H7 (cell line): Measurements from ENCODE around the gene COG4. TPM values are rescaled to one million over a fixed set of nuclear protein-coding genes. Genes with fewer than 3 reads are reported as not detected.

Experiments used
- DNase-seq: peaks from one replicate; pipeline ENCODE4 v3.0.0; 2012
- H3K27me3 ChIP-seq: 2 replicates; pipeline ENCODE4 v1.6.0; 2011; ENCODE audit warnings: mild to moderate bottlenecking, low read length; ENCODE audit not compliant: control insufficient read depth, insufficient read depth
- H3K36me3 ChIP-seq: replicated peaks from 2 replicates; pipeline ENCODE4 v1.5.1; 2011; ENCODE audit warnings: low read length; ENCODE audit not compliant: control insufficient read depth, insufficient read depth
- H3K4me3 ChIP-seq: 2 replicates; pipeline ENCODE4 v1.5.1; 2011; ENCODE audit warnings: low read depth, mild to moderate bottlenecking, control low read depth, low read length, moderate library complexity; ENCODE audit not compliant: insufficient read depth
- total RNA-seq: library from RNA; depleted of rRNA; stranded (reverse); fragments of >200 nt; shearing (Covaris generic); gene quantifications from 2 replicates; pipeline ENCODE4 v1.2.3, GENCODE V29; 2014

Gene COG4
- total RNA-seq, 1 experiment from 2014 or later: 78.7 TPM

DNA sequence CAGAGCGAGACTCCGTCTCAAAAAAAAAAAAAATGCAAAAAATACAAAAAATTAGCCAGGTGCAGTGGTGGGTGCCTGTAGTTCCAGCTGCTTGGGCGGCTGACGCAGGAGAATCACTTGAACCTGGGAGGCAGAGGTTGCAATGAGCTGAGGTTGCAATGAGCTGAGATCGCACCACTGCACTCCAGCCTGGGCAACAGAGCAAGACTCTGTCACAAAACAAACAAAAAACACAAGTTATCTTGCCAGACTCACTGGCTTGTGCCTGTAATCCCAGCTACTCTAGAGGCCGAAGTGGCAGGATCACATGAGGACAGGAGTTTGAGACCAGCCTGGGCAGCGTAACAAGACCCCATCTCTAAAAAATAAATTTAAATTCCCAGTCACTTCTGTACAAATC is 81.0 kb downstream of the COG4 start:
- no peaks in the 10 kb centered on the region for H3K27me3 ChIP-seq
- DNase-seq: no peak

DNA sequence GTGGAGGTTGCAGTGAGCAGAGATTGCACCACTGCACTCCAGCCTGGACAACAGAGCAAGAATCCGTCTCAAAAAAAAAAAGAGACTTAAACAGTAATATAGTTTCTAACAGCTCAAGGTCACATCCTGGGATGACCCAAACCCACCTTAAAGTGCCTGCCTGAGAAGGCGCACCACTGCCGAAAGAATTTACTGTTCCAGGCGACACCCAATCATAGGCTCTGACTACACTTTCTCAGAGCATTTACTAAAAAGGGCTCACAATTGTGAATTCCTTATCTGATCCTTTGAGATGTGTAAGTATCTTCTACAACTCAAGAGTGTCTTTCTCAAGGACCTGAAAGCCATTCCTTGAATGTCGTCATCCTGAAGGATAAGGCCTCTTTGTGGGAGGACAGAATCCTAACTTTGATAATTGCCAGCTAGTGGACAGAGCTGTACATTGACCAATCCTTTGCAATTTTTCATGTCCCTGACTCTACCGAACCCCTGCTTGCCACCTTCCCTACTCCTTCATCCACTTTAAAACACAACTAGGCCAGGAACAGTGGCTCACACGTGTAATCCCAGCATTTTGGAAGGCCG is 81.9 kb downstream of the COG4 start:
- Histone ChIP-seq H3K36me3 (no peaks in the 10 kb centered on the region), H3K4me3 (no peak overlapping the region), H3K27me3 (no peaks in the 10 kb centered on the region)
- no peak for DNase-seq

More for the DNA sequence above, 81.0 kb downstream of the COG4 start:
- Histone ChIP-seq H3K4me3 (no peak overlapping the region), H3K36me3 (no peaks in the 10 kb centered on the region)

DNA sequence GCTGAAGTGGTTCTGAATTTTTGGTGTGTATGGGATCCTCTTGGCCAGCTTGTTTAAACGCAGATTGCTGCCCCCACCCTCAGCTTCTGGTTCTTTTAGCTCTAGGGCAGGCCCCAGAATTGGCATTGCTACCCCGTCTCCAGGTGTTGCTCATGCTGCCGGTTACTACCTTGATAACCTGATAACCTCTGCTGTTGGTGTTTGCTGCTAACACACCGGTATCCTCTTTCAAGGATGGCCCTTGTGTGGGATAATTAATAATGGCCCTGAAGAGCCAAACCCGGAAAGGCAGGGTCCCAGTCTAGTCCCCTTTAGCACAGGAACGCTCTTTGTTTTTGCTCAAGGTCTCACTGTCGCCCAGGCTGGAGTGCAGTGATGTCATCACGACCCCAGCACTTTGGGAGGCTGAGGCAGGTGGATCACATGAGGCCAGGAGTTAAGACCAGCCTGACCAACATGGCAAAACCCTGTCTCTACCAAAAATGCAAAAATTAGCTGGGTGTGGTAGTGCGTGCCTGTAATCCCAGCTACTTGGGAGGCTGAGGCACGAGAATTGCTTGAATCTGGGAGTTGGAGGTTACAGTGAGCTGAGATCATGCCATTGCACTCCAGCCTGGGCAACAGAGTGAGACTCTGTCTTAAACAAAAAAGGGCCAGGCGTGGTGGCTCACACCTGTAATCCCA is 83.2 kb downstream of the COG4 start:
- Histone ChIP-seq H3K4me3 (no peak overlapping the region; the same call in 1 of the 2 replicates), H3K27me3 (no peaks in the 10 kb centered on the region), H3K36me3 (no peaks in the 10 kb centered on the region)
- peak; percentile 27 for DNase-seq

DNA sequence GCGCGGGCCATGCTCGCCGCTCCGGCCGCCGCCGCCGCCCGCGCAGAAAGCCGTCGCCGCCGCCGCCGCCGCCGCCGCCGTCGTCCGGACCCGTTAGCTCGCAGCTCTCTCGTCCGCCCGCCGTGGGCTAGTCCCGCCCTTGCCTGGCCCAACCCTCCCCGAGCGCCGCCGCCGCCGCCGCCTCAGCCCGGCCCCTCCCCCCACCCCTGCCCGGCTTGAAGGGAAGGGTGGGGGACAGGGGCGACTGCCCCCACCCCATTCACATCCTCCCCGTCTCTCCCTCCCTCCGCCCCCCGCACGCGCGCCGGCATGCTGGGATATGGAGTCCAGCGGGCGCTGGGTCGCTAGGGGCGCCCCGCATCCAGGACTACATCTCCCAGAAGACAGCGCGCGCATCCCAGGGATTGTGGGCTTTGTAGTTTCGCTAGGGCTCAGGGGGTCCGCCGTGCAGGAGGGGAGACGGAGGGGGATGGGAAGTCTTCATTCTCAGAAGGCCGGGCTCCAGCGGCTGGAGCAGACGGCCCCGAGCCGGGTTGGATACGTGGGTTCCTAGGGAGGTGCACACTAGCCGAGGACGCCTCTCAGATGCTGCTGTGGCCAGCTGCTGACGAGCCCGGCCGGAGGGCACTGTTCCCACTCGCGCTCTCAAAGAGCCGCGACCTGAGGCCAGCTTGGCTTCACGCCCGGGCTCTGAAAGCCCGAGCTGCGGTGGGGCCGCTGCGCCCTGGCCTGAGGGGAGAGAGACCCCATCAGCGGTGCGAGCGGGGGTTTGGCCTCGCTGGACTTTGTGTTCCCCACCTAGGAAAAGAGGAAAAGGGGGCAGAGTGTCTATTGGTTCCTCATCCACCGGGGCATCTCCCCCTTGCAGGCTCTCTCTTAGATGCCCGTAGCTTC is 84.1 kb downstream of the COG4 start, which contains the start of gene ST3GAL2:
TSS of gene ST3GAL2 (minus strand) at position 132 of the 894 bp plus-strand sequence. CDS start 40,570 bp downstream, outside the sequence.
- H3K27me3 ChIP-seq: no peaks in the 10 kb centered on the region
- DNase-seq: peak; percentile 99
- peak within 1 kb of the TSS; percentile 75 for H3K4me3 ChIP-seq
- H3K36me3 ChIP-seq: peaks cover 6% of the 10 kb centered on the region

DNA sequence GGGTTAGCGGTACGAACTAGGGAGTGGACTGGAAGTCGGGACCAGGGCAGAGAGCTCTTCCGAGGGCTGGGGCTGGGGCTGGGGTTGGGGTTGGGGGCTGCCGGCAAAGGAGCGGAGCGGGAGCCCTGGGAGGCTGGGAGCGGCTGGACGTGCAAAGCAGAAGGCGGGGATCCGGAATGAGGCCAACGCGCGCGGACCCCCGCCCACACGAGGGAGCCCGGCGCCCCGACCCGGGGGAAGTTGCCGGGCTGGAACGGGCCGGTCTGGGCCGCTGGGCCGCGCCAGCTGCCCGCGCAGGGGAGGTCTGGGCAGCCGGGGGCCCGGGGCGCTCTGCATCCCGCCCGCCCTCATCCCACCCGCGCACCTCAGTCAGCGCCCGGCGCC is 84.8 kb downstream of the COG4 start:
- no peak for DNase-seq

DNA sequence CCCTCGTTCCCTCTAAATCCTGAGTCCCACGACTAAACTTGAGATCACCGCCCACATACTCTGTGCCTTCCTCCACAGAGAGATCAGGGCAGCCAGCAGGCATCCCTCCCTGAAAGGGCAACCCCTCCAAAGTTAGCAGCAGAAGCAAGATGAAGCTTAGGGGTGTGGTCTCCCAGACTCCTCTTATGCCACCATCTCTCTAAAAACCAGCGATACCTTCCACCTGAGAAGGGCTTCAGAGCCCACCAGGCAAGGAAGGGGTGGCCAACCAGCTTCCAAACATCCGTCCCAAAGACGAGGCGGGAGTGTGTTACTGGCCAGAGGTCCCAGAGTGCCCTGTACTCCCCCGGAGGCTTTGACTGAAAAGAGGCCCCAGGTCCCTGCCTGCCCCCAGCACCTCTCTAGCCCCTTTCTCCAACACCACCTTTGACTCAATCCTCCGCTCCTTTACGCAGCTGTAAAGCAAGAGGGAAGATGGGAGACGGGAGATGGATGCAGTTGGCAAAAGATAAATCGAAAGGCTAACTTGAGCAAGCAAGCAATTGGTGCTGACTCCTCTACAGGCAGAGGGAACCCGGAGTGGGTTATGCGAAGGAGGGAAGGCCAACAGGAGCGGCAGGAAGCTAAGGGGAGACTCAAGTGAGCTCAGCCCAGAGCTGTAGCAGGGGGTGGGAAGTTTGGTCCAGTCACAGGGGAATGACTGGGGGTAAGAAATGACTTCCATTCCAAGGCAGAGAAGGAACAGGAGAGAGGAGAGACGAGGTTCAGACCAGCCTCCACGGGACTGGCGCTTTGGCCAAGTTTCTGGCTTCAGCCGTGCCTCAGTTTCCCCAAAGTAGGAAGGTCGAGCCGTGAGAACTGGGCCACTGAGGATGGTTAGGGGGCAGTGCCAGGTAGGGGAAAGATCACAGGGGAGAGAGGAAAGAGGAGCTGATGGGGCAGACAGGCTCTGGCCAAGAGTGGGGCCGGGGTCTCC is 85.5 kb downstream of the COG4 start:
- Histone ChIP-seq H3K36me3 (peaks cover 6% of the 10 kb centered on the region), H3K27me3 (no peaks in the 10 kb centered on the region), H3K4me3 (peak overlapping the region; percentile 63)
- peak; percentile 51 for DNase-seq

More for the DNA sequence above, 84.8 kb downstream of the COG4 start:
- H3K36me3 ChIP-seq: peaks cover 6% of the 10 kb centered on the region
- no peaks in the 10 kb centered on the region for H3K27me3 ChIP-seq
- peak overlapping the region; percentile 63 for H3K4me3 ChIP-seq

DNA sequence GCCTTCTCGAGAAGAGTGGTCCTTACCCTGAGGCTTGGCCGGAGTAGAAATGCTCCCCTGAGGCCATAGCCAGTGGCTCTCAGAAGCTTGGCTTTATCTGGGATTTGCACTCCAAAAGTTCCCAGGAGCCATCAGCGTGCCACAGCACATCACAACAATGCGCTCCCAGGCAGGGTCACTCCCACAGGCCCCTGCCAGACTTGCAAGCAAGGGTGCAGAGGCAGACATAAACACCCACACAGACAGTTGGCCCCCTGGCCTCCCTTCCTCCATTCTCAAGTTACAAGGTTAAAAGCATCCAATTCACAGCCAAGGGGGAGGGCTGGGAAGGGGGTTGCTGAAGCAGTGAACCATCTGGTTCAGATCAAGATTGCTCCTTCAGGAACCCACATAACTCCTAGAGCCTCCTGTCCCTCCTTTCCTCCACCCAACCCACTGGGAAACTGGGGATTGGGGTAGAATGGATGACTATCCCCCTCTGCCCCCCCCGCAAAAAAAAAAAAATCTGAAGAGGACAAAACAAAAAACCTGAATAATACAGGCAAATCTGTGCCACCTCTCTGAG is 86.3 kb downstream of the COG4 start:
- H3K4me3 ChIP-seq: peak overlapping the region; percentile 63
- peaks cover 6% of the 10 kb centered on the region for H3K36me3 ChIP-seq
- DNase-seq: peak; percentile 72
- H3K27me3 ChIP-seq: no peaks in the 10 kb centered on the region

DNA sequence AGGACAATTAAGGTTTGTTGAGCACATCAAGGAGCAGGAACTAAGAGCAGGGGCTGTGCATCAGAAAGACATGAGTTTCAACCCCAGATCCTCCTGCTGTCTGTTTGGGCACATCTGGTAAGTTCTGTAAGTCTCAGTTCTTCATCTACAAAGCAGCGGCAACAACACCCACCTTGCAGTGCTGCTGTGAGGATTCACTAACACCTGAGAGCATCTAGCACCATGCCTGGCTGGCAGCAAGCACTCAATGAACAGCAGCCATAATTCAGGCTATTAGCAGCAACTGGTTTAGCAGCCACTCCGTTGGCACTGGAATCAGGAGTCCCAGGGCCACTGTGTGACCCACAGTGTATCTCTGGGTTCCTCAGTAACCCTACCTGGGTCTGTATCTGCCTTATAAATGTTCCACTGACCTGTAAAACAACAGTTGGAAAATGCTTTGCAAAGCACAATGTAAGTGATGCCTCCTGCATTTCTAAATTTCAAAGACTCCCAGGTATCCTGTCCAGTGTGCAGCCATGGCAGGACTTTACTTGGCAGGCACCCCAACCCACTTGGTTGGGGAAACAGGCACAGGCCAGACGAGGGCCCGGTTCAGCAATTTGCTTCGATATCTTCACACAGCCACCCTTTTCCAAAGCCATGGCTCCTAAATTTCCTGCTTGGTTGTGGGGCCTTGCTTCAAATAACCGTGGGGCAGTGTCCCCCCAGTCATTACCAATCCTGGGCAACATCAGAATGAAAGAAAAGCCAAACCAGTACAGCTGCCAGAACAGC is 88.7 kb downstream of the COG4 start:
- no peak overlapping the region for H3K4me3 ChIP-seq
- no peaks in the 10 kb centered on the region for H3K27me3 ChIP-seq
- peaks cover 6% of the 10 kb centered on the region for H3K36me3 ChIP-seq
- no peak for DNase-seq

DNA sequence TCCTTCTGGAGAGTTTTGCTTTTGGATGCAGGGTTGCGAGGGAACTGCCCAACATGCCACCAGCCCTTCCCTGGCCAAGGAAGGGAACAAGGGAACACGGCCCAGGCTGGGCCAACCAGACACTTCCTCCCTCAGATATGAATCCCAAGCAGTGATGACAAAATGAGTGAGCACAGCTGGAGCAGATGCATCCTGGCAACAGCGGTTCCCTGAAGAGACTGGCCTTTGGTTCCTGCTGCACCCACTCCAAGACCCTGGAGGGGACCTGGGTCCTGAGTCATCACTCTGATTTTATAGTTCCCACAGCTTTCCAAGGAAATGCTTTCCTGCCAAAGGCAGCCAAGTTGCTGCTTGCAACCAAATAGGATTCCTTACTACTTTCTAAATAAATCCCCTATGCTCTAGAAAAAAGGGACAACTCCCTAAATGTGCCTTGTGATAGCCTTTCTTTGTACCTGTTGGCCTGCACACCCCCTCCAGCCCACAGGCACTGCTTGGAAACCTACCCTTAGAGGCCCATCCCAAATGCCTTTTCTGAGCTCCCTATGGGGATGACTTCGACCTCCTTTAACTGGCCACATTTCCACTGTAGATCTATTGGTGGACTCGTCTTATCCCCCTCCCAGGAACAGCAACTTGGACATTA is 89.8 kb downstream of the COG4 start:
- no peak overlapping the region for H3K4me3 ChIP-seq
- H3K27me3 ChIP-seq: no peaks in the 10 kb centered on the region
- DNase-seq: no peak
- peaks cover 6% of the 10 kb centered on the region for H3K36me3 ChIP-seq

DNA sequence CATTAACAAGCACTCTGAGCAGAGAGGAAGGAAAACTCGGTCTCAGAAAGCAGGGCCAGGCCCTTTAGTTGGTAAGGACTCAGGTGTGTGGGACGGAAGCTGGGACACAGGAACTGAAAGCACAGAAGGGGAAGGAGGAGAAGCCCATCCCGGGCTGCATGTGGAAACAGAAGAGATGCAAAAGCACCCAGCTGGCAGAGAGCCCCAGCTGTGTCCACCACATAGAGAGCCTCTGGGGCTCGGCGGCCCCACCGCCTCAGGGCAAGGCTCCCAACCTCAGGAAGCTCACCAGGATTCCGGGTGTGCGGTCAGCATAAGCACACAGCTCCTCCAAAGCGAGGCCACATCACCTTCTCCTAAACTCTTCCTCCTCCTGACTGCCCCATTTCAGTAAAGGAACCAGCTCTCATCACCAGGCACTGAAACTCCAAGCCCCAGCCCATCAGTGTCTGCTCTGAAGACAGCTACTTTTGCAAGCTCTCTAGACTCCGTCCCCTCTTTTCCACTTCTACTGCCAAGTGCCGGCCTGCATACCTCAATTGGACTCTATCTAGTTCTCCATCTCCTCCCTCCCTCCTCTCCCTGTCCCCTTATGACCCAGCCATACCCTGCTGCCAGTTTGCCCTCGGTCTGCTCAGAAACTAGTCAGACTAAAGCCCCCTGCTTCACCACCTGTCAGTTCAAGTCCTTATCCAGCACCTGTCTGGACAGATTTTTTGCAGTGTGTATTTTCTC is 90.5 kb downstream of the COG4 start:
- peaks cover 6% of the 10 kb centered on the region for H3K36me3 ChIP-seq
- no peaks in the 10 kb centered on the region for H3K27me3 ChIP-seq
- no peak overlapping the region for H3K4me3 ChIP-seq
- peak; percentile 44 for DNase-seq

DNA sequence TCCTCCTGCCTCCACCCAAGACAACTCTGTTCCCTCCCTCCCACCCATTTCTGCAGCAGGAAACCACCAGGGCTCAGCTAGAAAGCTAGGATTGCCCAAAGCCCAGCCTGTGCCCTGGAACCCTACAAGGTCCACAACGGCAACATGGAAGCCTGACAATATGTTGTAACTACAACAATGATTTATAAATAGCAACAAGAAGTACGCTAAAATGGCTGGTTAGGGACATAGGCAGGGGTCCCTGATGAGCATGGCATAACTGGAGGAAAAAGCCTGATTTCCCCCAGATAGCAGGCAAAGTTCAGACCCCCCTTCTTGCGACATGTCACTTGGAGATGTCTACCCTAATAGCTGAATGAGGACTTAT is 91.0 kb downstream of the COG4 start:
- Histone ChIP-seq H3K36me3 (peaks cover 6% of the 10 kb centered on the region), H3K27me3 (no peaks in the 10 kb centered on the region), H3K4me3 (no peak overlapping the region)
- no peak for DNase-seq
